ENCODE results near the gene GBP4.
"Not testable (repeated sequence)": the region's sequence is repeated elsewhere in the genome, so short reads cannot be mapped to it uniquely, and the experiment has no call there.

Gene GBP4

GRCh38 chr1:89198491-89199072 lies at the start of gene GBP4:
GBP4 (minus strand) TSS chr1:89198942; CDS start chr1:89198834, 108 bp downstream.
- no peak for DNase-seq

DNA sequence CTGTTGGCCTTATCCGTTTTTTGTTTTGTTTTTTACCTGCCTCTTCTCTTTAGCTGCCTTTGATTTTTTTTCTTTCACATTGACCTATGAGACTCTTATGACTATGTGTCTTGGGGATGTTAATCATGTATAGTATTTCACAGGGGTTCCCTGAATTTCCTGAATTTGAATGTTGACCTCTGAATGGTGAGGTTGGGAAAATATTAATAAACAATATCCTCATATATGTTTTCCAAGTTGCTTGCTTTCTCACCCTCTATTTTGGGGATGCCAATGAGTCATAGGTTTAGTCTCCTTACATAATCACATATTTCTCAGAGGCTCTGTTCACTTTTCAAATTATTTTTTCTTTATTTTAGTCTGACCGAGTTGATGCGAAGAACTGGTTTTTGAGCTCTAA lies 44.3 kb upstream of the GBP4 start:
- DNase-seq = no peak

DNA sequence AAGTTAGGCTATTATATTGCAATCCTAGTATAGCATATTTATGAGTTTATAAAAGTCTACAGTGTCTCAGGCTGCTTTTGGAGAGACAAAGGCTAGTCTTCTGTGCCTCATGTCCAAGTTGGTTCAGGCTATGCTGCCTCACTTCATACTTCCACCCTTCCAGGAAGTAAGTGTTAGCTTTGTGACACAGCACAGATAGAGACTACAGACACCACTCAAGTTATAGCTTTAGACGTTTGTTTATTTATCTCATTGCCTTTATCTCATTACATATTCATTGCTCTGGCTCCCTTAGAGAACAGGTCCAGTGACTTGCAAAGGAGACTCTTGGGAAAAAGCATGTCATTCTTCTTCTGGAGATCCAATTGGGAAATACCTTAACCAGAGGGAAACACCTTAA lies 22.6 kb upstream of the GBP4 start:
- DNase-seq = no peak

DNA sequence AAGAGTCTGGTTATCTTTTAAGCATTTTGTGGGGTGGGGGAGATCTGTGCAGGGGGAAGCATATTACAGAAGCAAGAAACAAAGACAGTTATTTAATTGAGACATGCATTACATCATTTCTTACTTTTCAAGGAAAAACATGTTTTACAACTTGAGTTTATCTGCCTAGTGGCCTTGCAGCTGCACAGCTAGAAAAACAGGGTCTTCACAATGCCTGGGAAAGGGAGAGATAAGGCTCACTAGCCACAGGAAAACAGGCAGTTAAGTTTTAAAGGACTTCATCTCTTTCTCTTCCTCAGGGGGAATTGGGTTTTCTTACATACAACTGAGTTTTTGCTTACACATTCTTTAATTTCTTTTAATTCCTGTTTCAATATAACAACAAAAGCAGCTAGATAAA lies 21.1 kb upstream of the GBP4 start:
- not testable (repeated sequence) for DNase-seq

DNA sequence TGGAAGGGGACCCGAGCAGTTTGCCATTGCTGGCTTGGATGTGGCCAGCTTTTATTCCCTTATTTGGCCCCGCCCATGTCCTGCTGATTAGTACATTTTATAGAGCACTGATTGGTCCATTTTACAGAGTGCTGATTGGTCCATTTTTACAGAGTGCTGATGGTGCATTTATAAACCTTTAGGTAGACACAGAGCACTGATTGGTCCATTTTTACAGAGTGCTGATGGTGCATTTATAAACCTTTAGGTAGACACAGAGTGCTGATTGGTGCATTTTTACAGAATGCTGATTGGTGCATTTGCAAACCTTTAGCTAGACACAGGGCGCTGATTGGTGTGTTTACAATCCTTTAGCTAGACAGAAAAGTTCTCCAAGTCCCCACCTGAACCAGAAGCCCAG lies 20.2 kb upstream of the GBP4 start:
- not testable (repeated sequence) for DNase-seq

- DNase-seq = no peak
Measured at GRCh38 chr1:89213347-89213746, 14.6 kb upstream of the GBP4 start.

GRCh38 chr1:89211035-89211634 lies 12.4 kb upstream of the GBP4 start:
- no peak for DNase-seq

GRCh38 chr1:89206373-89206772 lies 7.6 kb upstream of the GBP4 start:
- DNase-seq = no peak

DNA sequence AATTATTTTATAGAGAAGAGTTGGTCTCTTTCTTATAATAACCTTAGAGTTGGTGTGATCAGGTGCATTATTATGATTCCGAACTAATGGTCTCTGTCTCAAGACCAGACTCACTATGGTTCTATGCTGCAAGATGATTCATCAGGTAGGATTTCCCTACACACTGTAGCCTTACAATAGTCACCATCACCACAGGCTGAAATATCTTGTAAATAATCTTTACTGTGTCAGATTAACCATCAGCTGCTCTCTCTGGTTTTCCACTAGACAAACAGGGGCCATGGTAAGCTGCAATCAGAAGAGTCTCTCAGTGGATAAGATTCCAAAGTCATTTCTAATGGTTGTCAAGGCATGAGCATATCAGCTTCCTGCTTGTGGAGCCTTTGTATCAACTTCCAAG lies 4.4 kb upstream of the GBP4 start:
- no peak for DNase-seq

- DNase-seq = no peak
Measured at GRCh38 chr1:89201106-89201794, 2.5 kb upstream of the GBP4 start.

GRCh38 chr1:89200663-89201062 lies 1.9 kb upstream of the GBP4 start:
- DNase-seq = no peak

DNA sequence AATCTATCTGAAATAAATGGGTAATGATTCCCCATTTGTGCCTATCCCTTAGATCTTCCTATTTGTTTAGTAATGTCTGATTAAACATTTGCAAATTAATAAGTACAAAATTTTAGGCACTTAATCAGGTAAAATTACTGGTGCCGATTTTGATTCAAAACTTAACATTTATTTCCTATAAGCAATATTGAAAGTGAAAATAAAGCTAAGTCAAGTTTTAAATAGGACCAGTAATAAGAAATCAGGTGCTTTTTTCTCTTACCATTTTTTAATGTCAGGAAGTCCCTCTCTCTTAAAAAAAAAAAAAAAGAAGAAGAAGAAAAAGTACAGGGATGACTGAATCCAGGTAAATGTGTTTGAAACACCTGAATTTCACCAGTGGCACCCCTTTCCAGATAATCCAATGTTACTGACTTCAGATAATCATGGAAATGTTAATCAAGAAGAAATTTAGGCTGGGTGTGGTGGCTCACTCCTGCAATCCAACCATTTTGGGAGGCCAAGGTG lies 836 bp upstream of the GBP4 start:
- no peak for DNase-seq

GRCh38 chr1:89198081-89198480 lies 661 bp downstream of the GBP4 start:
- no peak for DNase-seq

DNA sequence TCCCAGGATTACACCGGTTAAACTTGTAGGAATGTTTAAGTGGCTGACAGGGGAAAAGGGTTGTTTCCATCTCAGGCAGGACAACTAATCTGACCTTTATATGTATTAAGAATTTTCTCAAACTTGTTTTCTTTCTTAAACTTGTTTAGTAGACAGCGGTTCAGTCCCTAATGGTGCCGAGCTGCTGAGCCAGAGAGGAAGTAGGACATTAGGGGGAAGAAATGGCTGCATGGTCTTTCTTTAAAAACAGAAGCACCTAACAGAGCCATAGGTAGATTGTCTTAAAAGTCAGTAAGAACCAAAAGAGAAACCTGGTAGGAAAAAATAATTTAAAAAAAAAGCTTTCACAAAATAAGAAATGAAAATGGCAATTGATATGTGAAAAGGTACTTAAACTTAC lies 3.3 kb downstream of the GBP4 start:
- no peak for DNase-seq

GRCh38 chr1:89191314-89191713 lies 7.4 kb downstream of the GBP4 start:
- no peak for DNase-seq

GRCh38 chr1:89190017-89190416 lies 8.7 kb downstream of the GBP4 start:
- no peak for DNase-seq

- DNase-seq = no peak
Measured at GRCh38 chr1:89179343-89179742, 19.4 kb downstream of the GBP4 start.

DNA sequence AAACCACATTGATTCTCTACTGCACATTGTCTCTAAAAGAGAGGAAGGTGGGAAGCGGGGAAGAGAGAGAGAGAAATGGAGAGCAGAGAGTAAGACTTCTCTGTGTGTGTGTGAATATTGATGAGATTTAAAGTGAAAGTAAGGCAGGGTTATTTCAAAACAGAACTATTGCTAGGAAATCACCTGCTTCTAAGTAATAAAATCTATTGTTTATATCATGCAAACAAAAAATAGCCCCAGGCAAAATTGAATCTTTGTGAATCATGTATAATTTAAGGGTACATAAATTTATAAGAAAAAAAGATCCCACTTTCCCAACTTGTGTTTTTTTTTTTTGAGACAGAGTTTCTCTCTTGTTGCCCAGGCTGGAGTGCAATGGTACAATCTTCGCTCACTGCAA lies 21.8 kb downstream of the GBP4 start:
- no peak for DNase-seq

GRCh38 chr1:89175601-89176256 lies 23.0 kb downstream of the GBP4 start, which contains the start of gene GBP7:
GBP7 (minus strand) TSS chr1:89176003; CDS start chr1:89171935, 4,068 bp downstream.
- no peak for DNase-seq

GRCh38 chr1:89174491-89174890 lies 24.3 kb downstream of the GBP4 start:
- DNase-seq = no peak

GRCh38 chr1:89172468-89173143 lies 26.1 kb downstream of the GBP4 start:
- DNase-seq = no peak

- no peak for DNase-seq
Measured at GRCh38 chr1:89171067-89171438, 27.7 kb downstream of the GBP4 start.
